GM06990 (cell line): ENCODE data around the gene RBBP4.

ENCODE experiments used
- DNase-seq: peaks from one replicate; pipeline ENCODE4 v3.0.0-alpha.2; 2011; ENCODE audit not compliant: insufficient read length; ENCODE audit errors: extremely low read depth
- H3K27me3 ChIP-seq: replicated peaks from 2 replicates; pipeline ENCODE4 v1.6.0; 2011; ENCODE audit warnings: low read length; ENCODE audit not compliant: control insufficient read depth, insufficient read depth
- H3K36me3 ChIP-seq: 2 replicates; pipeline ENCODE4 v1.5.1; 2011; ENCODE audit warnings: low read length; ENCODE audit not compliant: control insufficient read depth, insufficient read depth
- H3K4me3 ChIP-seq: replicated peaks from 2 replicates; pipeline ENCODE4 v1.5.1; 2011; ENCODE audit warnings: low read depth, mild to moderate bottlenecking, control low read depth, low read length
- TF ChIP-seq, protein P1 (sequence below): IDR thresholded peaks from 2 replicates; pipeline ENCODE4 v1.5.1; 2011; ENCODE audit warnings: low read length, control low read depth, mild to moderate bottlenecking, inconsistent platforms; ENCODE audit not compliant: insufficient read depth, poor library complexity, severe bottlenecking

Gene RBBP4

DNA sequence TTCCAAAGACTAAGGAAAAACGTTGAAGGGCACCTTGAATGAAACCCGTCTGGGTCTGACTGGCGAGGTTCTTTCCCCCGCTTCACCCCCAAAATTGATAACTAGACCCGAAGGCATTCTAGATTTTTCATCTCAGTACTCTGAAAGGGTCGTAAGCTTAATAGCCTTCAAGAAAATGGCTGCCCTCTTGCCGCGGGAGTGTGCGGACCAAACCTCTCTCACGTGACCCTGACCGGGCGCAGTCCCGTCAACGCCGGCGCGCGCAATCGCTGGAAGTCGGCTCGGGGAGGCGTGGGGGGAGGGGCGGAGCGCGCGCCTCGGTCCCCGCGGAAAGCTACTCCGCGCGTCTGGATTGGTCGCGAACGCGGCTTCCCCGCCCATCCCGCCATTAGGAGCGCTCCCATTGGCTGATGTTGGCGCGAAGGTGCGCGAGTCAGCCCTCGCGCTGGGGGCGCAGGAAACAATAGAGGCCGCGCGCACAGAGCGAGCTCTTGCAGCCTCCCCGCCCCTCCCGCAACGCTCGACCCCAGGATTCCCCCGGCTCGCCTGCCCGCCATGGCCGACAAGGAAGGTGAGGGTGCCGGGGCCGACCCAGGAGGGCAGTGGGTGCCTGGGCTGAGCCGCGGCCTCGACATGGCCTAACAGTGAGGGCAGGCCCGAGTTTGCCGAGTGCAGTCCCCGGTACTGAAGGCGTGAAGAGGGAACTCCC lies at the start of gene RBBP4:
Gene RBBP4, plus strand, starts transcription at position 457 of the 709 bp plus-strand sequence. Its CDS starts 99 bp downstream, at position 556.
- TF ChIP-seq, protein P1, sequence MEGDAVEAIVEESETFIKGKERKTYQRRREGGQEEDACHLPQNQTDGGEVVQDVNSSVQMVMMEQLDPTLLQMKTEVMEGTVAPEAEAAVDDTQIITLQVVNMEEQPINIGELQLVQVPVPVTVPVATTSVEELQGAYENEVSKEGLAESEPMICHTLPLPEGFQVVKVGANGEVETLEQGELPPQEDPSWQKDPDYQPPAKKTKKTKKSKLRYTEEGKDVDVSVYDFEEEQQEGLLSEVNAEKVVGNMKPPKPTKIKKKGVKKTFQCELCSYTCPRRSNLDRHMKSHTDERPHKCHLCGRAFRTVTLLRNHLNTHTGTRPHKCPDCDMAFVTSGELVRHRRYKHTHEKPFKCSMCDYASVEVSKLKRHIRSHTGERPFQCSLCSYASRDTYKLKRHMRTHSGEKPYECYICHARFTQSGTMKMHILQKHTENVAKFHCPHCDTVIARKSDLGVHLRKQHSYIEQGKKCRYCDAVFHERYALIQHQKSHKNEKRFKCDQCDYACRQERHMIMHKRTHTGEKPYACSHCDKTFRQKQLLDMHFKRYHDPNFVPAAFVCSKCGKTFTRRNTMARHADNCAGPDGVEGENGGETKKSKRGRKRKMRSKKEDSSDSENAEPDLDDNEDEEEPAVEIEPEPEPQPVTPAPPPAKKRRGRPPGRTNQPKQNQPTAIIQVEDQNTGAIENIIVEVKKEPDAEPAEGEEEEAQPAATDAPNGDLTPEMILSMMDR = no peak
- peaks cover 4% of the 10 kb centered on the region for H3K36me3 ChIP-seq
- H3K27me3 ChIP-seq = no peaks in the 10 kb centered on the region
- peak; percentile 100 for DNase-seq
- H3K4me3 ChIP-seq = peak within 1 kb of the TSS; percentile 87

GRCh38 chr1:32605711-32606424 lies 45.1 kb upstream of the RBBP4 start:
- TF ChIP-seq, protein P1 = no peak

DNA sequence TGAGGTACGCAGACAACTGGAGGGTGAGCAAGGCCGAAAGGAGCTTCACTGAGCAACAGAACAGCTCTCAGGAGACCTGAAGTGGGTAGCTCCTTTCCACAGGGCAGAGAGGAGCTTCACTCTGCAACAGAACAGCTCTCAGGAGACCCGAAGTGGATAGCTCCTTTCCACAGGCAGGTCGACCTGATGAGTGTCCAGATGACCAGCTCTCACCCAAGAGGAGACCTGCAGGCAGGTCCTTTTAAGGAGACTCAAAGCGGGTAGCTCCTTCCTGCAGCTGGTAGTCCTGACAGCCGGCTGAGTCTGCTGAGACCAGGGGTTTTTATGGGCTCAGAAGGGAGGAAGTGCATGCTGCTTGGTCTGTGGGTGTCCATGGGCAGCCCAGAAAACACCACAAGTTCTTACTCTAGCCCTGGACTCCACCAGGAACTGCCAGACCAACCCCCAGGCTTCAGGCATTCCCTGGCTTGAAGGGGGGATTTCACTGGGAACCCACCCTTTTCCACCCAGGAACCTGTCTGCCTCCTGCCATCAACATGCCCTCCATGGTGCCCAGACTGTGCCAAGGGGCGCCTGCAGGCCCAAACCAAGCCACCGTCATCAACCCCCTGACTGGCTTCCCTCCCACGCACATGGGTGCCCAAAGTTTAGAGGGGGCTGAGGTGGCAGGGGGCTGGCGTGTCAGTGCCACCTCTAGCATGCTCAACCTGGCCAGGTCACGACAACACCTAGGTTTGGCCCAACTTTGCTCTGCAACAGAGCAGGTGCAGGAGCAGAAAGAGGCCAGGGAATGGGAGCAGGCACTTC lies 44.2 kb upstream of the RBBP4 start:
- no peak for DNase-seq
- H3K4me3 ChIP-seq = no peak overlapping the region
- no peaks in the 10 kb centered on the region; the same call in 1 of the 2 replicates for H3K36me3 ChIP-seq
- no peaks in the 10 kb centered on the region for H3K27me3 ChIP-seq
- TF ChIP-seq, protein P1 = no peak

More at GRCh38 chr1:32605711-32606424, 45.1 kb upstream of the RBBP4 start:
- DNase-seq = no peak
- Histone ChIP-seq H3K36me3 (no peaks in the 10 kb centered on the region; the same call in 1 of the 2 replicates), H3K4me3 (no peak overlapping the region), H3K27me3 (no peaks in the 10 kb centered on the region)

GRCh38 chr1:32609180-32609579 lies 41.8 kb upstream of the RBBP4 start:
- Histone ChIP-seq H3K27me3 (no peaks in the 10 kb centered on the region), H3K36me3 (no peaks in the 10 kb centered on the region; the same call in 1 of the 2 replicates), H3K4me3 (no peak overlapping the region)
- TF ChIP-seq, protein P1 = no peak
- no peak for DNase-seq

- DNase-seq = no peak
- peak overlapping the region; percentile 53 for H3K4me3 ChIP-seq
- no peaks in the 10 kb centered on the region for H3K27me3 ChIP-seq
- TF ChIP-seq, protein P1 = no peak
- H3K36me3 ChIP-seq = no peaks in the 10 kb centered on the region
Measured at GRCh38 chr1:32611859-32612188, 39.2 kb upstream of the RBBP4 start.
